GM21515 (cell line): ENCODE measurements around the gene INTS11.

Source experiments
- ATAC-seq: cut with Tn5 transposase; IDR thresholded peaks from one replicate; pipeline ENCODE4 v1.9.1; 2021; ENCODE audit not compliant: unreplicated experiment

The INTS11 gene

GRCh38 chr1:1358433-1359271, 34.2 kb upstream of the INTS11 start, which contains the start of gene MXRA8:
TSS of gene MXRA8 (minus strand) at chr1:1358555. CDS start at chr1:1358504, 51 bp downstream.
- no peak for ATAC-seq

- no peak for ATAC-seq
Observed at GRCh38 chr1:1357871-1358432, 33.5 kb upstream of the INTS11 start.

GRCh38 chr1:1356796-1357401, 32.4 kb upstream of the INTS11 start:
- no peak for ATAC-seq

- no peak for ATAC-seq
Observed at GRCh38 chr1:1356166-1356795, 31.8 kb upstream of the INTS11 start.

GRCh38 chr1:1355416-1355815, 31.0 kb upstream of the INTS11 start:
- no peak for ATAC-seq

- ATAC-seq, result no peak
Observed at GRCh38 chr1:1354271-1355247, 30.1 kb upstream of the INTS11 start.

GRCh38 chr1:1353389-1354151, 29.1 kb upstream of the INTS11 start:
- ATAC-seq, result no peak

GRCh38 chr1:1352786-1353388, 28.4 kb upstream of the INTS11 start:
- no peak for ATAC-seq

GRCh38 chr1:1351511-1352427, 27.3 kb upstream of the INTS11 start:
- ATAC-seq, result no peak

GRCh38 chr1:1349256-1350012, 25.0 kb upstream of the INTS11 start, which contains the start of gene DVL1:
TSS of gene DVL1 (minus strand) at chr1:1349418. CDS start at chr1:1349065, 353 bp downstream.
- ATAC-seq, result peak; percentile 57

GRCh38 chr1:1348420-1349255, 24.2 kb upstream of the INTS11 start:
- peak; percentile 9 for ATAC-seq

GRCh38 chr1:1347663-1348419, 23.4 kb upstream of the INTS11 start:
- no peak for ATAC-seq

GRCh38 chr1:1347026-1347595, 22.7 kb upstream of the INTS11 start:
- no peak for ATAC-seq

- ATAC-seq, result no peak
Observed at GRCh38 chr1:1346501-1346890, 22.0 kb upstream of the INTS11 start.

- ATAC-seq, result no peak
Observed at GRCh38 chr1:1345860-1346500, 21.5 kb upstream of the INTS11 start.
